BLaER1 treated with 17β-estradiol and CSF1 and Interleukin-3, amounts not matched to agents 10 nM and 100 nM (cell line): ENCODE results near the gene PCID2.

ENCODE experiments used
- H3K27ac ChIP-seq, 11 experiments: shearing (Covaris generic); formaldehyde crosslinking; 2 replicates each; pipeline ENCODE4 v1.8.1; 2022
- H3K27me3 ChIP-seq, 11 experiments: shearing (Covaris generic); formaldehyde crosslinking; 2 replicates each; pipeline ENCODE4 v1.8.1; 2022
- H3K36me3 ChIP-seq, 11 experiments: shearing (Covaris generic); formaldehyde crosslinking; 2 replicates each; pipeline ENCODE4 v1.8.1; 2022
- H3K4me1 ChIP-seq, 10 experiments: shearing (Covaris generic); formaldehyde crosslinking; 2 replicates each; pipeline ENCODE4 v1.8.1; 2022
- H3K4me2 ChIP-seq, 11 experiments: shearing (Covaris generic); formaldehyde crosslinking; 2 replicates each; pipeline ENCODE4 v1.8.1; 2022
- H3K4me3 ChIP-seq, 10 experiments: shearing (Covaris generic); formaldehyde crosslinking; 2 replicates each; pipeline ENCODE4 v1.8.1; 2022
- H3K9ac ChIP-seq, 11 experiments: shearing (Covaris generic); formaldehyde crosslinking; 2 replicates each; pipeline ENCODE4 v1.8.1; 2022
- H3K9me3 ChIP-seq, 11 experiments: shearing (Covaris generic); formaldehyde crosslinking; replicated peaks in 1 of 11; 2 replicates each; pipeline ENCODE4 v1.8.1; 2022
- H4K20me1 ChIP-seq, 11 experiments: shearing (Covaris generic); formaldehyde crosslinking; 2 replicates each; pipeline ENCODE4 v1.8.1; 2022
- Cebpa-rat ChIP-seq, 11 experiments: shearing (Covaris generic); IDR thresholded peaks; 2 replicates each; pipeline ENCODE4 v1.8.1; 2022

The PCID2 gene

GRCh38 chr13:113144255-113144629 lies 64.2 kb downstream of the PCID2 start:
- Histone ChIP-seq H3K4me1 (peaks cover 0 to 6% (median 0%) of the 10 kb centered on the region in 10 experiments; a peak in 2 of 20 replicates), H3K4me3 (no peak overlapping the region), H3K9me3 (peaks cover 0 to 8% (median 0%) of the 10 kb centered on the region in 11 experiments; a peak in 4 of 22 replicates), H3K27me3 (no peaks in the 10 kb centered on the region), H3K36me3 (no peaks in the 10 kb centered on the region), H3K9ac (no peak overlapping the region), H4K20me1 (no peaks in the 10 kb centered on the region; a peak in 1 of 22 replicates), H3K4me2 (no peak overlapping the region), H3K27ac (no peak overlapping the region)
- no peak for TF ChIP-seq Cebpa-rat (IDR thresholded peaks at IDR 0.05)

GRCh38 chr13:113143466-113144254 lies 64.8 kb downstream of the PCID2 start:
- TF ChIP-seq Cebpa-rat (IDR thresholded peaks at IDR 0.05) = no peak
- Histone ChIP-seq H4K20me1 (no peaks in the 10 kb centered on the region), H3K36me3 (no peaks in the 10 kb centered on the region), H3K4me1 (peaks cover 0 to 6% (median 0%) of the 10 kb centered on the region in 10 experiments; a peak in 2 of 20 replicates), H3K9ac (no peak overlapping the region), H3K27ac (no peak overlapping the region), H3K4me3 (no peak overlapping the region), H3K9me3 (peaks cover 0 to 8% (median 0%) of the 10 kb centered on the region in 11 experiments; a peak in 4 of 22 replicates), H3K4me2 (no peak overlapping the region), H3K27me3 (no peaks in the 10 kb centered on the region)

GRCh38 chr13:113142876-113143275 lies 65.6 kb downstream of the PCID2 start:
- Histone ChIP-seq H3K4me2 (no peak overlapping the region), H4K20me1 (no peaks in the 10 kb centered on the region), H3K4me1 (peaks cover 0 to 6% (median 0%) of the 10 kb centered on the region in 10 experiments; a peak in 2 of 20 replicates), H3K4me3 (no peak overlapping the region), H3K9me3 (peaks cover 0 to 8% (median 0%) of the 10 kb centered on the region in 11 experiments; a peak in 4 of 22 replicates), H3K36me3 (no peaks in the 10 kb centered on the region), H3K27me3 (no peaks in the 10 kb centered on the region), H3K27ac (no peak overlapping the region), H3K9ac (no peak overlapping the region)
- no peak for TF ChIP-seq Cebpa-rat (IDR thresholded peaks at IDR 0.05)

GRCh38 chr13:113141601-113141970 lies 66.9 kb downstream of the PCID2 start:
- Histone ChIP-seq H3K9me3 (peaks cover 0 to 8% (median 0%) of the 10 kb centered on the region in 11 experiments; a peak in 4 of 22 replicates), H3K4me2 (no peak overlapping the region), H3K4me1 (peaks cover 0 to 3% (median 0%) of the 10 kb centered on the region in 10 experiments; a peak in 2 of 20 replicates), H4K20me1 (no peaks in the 10 kb centered on the region), H3K4me3 (no peak overlapping the region), H3K36me3 (no peaks in the 10 kb centered on the region), H3K9ac (no peak overlapping the region), H3K27ac (no peak overlapping the region), H3K27me3 (no peaks in the 10 kb centered on the region)
- no peak for TF ChIP-seq Cebpa-rat (IDR thresholded peaks at IDR 0.05)

GRCh38 chr13:113140677-113141600 lies 67.5 kb downstream of the PCID2 start:
- no peaks in the 10 kb centered on the region for H3K36me3 ChIP-seq
- H3K4me1 ChIP-seq = no peaks in the 10 kb centered on the region
- H3K4me2 ChIP-seq = no peak overlapping the region
- TF ChIP-seq Cebpa-rat (IDR thresholded peaks at IDR 0.05) = no peak
- H3K27me3 ChIP-seq = no peaks in the 10 kb centered on the region
- H3K27ac ChIP-seq = no peak overlapping the region
- H3K9me3 ChIP-seq = peaks cover 0 to 6% (median 0%) of the 10 kb centered on the region in 11 experiments; a peak in 4 of 22 replicates
- no peak overlapping the region for H3K9ac ChIP-seq
- H4K20me1 ChIP-seq = no peaks in the 10 kb centered on the region
- no peak overlapping the region for H3K4me3 ChIP-seq

GRCh38 chr13:113139577-113139976 lies 68.9 kb downstream of the PCID2 start:
- H4K20me1 ChIP-seq = no peaks in the 10 kb centered on the region
- no peak for TF ChIP-seq Cebpa-rat (IDR thresholded peaks at IDR 0.05)

GRCh38 chr13:113138792-113139551 lies 69.5 kb downstream of the PCID2 start:
- Histone ChIP-seq H3K27me3 (no peaks in the 10 kb centered on the region), H4K20me1 (no peaks in the 10 kb centered on the region), H3K9me3 (peaks cover 0 to 6% (median 0%) of the 10 kb centered on the region in 11 experiments; a peak in 7 of 22 replicates), H3K27ac (no peak overlapping the region), H3K36me3 (no peaks in the 10 kb centered on the region), H3K4me3 (no peak overlapping the region), H3K9ac (no peak overlapping the region), H3K4me2 (no peak overlapping the region), H3K4me1 (no peaks in the 10 kb centered on the region)
- no peak for TF ChIP-seq Cebpa-rat (IDR thresholded peaks at IDR 0.05)

More at GRCh38 chr13:113139577-113139976, 68.9 kb downstream of the PCID2 start:
- H3K36me3 ChIP-seq = no peaks in the 10 kb centered on the region
- H3K27ac ChIP-seq = no peak overlapping the region
- peaks cover 0 to under 1% (median 0%) of the 10 kb centered on the region in 11 experiments; a peak in 3 of 22 replicates for H3K9me3 ChIP-seq
- H3K27me3 ChIP-seq = no peaks in the 10 kb centered on the region
- H3K4me1 ChIP-seq = no peaks in the 10 kb centered on the region
- no peak overlapping the region for H3K4me2 ChIP-seq
- H3K4me3 ChIP-seq = no peak overlapping the region
- H3K9ac ChIP-seq = no peak overlapping the region

- H3K36me3 ChIP-seq = no peaks in the 10 kb centered on the region
- H3K9me3 ChIP-seq = peaks cover 0 to 10% (median 0%) of the 10 kb centered on the region in 11 experiments; a peak in 7 of 22 replicates
- H3K27me3 ChIP-seq = no peaks in the 10 kb centered on the region
- no peak for TF ChIP-seq Cebpa-rat (IDR thresholded peaks at IDR 0.05)
- no peak overlapping the region for H3K4me2 ChIP-seq
- no peaks in the 10 kb centered on the region for H4K20me1 ChIP-seq
- H3K4me3 ChIP-seq = no peak overlapping the region
- H3K9ac ChIP-seq = no peak overlapping the region
- H3K4me1 ChIP-seq = no peaks in the 10 kb centered on the region
- no peak overlapping the region for H3K27ac ChIP-seq
Measured at GRCh38 chr13:113137691-113138298, 70.7 kb downstream of the PCID2 start.
